Activated B cell treated with CpG ODN at 0.5 μM for 24 hours (primary cell): ENCODE measurements around the gene BEND5. TPM values are rescaled to one million over a fixed set of nuclear protein-coding genes. Genes with fewer than 3 reads are reported as not detected.

Experiments
- ATAC-seq: fragments of 200-7000 bp; cut with Tn5 transposase; one replicate; pipeline ENCODE4 v1.10.0; 2021; ENCODE audit warnings: low read depth, mild to moderate bottlenecking, moderate library complexity
- CTCF ChIA-PET: fragments of 350-600 bp; sonication (Branson Sonifier 250); formaldehyde crosslinking; loops from one replicate; lab custom pipeline; 2021; ENCODE audit warnings: antibody characterized with exemption; lab: Charles Lee
- POLR2A ChIA-PET: fragments of 350-600 bp; sonication (Branson Sonifier 250); formaldehyde crosslinking; loops from one replicate; lab custom pipeline; 2021; ENCODE audit warnings: antibody characterized with exemption; lab: Charles Lee
- DNase-seq: peaks from one replicate; pipeline ENCODE4 v3.0.0; 2022
- H3K27ac Mint-ChIP-seq: one replicate; pipeline ENCODE4 v1.8.0; 2020; ENCODE audit warnings: mixed read lengths
- H3K27me3 Mint-ChIP-seq: one replicate; pipeline ENCODE4 v1.8.0; 2021; ENCODE audit warnings: mixed read lengths
- H3K36me3 Mint-ChIP-seq: one replicate; pipeline ENCODE4 v1.8.0; 2021; ENCODE audit warnings: low read depth, mixed read lengths
- H3K4me1 Mint-ChIP-seq: one replicate; pipeline ENCODE4 v1.8.0; 2021; ENCODE audit warnings: mixed read lengths
- H3K4me3 Mint-ChIP-seq: one replicate; pipeline ENCODE4 v1.8.0; 2020; ENCODE audit warnings: mild to moderate bottlenecking, mixed read lengths
- H3K9me3 Mint-ChIP-seq: one replicate; pipeline ENCODE4 v1.8.0; 2020; ENCODE audit warnings: mixed read lengths
- CTCF ChIP-seq: fragments of 200-600 bp; IDR thresholded peaks from one replicate; pipeline ENCODE4 v1.8.0; 2022; ENCODE audit warnings: antibody characterized with exemption, mild to moderate bottlenecking
- intact Hi-C: fragments of 100-400 bp; cut with micrococcal nuclease; formaldehyde crosslinking; loops from one replicate; pipeline ENCODE4 v1.15.1; 2024
- total RNA-seq: library from RNA; stranded (reverse); gene quantifications from 2 replicates; pipeline ENCODE4 v1.2.3, GENCODE V29; 2022

BEND5 gene
- total RNA-seq, 1 donor from 2014 or later, result 14.5 TPM

- Mint-ChIP-seq H3K9me3 (no peaks in the 10 kb centered on the region), H3K27ac (no peak overlapping the region), H3K4me1 (no peaks in the 10 kb centered on the region), H3K4me3 (no peak overlapping the region), H3K27me3 (peaks cover 7% of the 10 kb centered on the region), H3K36me3 (no peaks in the 10 kb centered on the region)
- TF ChIP-seq CTCF, result no peak
- ATAC-seq (no peak), DNase-seq (no peak)
- intact Hi-C loops, result loop anchor here (5.0 kb wide), 3 partner anchors 122 to 588 kb away; no protein-coding TSS in a partner anchor
- ChIA-PET POLR2A (interaction anchor here (0.6 kb wide), 1 partner anchor 256 kb away, joined by 5 read pairs; no protein-coding TSS in a partner anchor), CTCF (interaction anchor here (1.6 to 1.7 kb wide), 3 partner anchors 18 to 123 kb away, joined by 3 to 8 read pairs (median 6); no protein-coding TSS in a partner anchor)
These were observed 81.5 kb downstream of the BEND5 start for GRCh38 chr1:48695161-48695560.

GRCh38 chr1:48693674-48694320 lies 82.9 kb downstream of the BEND5 start:
- Mint-ChIP-seq H3K4me1 (no peaks in the 10 kb centered on the region), H3K9me3 (no peaks in the 10 kb centered on the region), H3K27ac (no peak overlapping the region), H3K36me3 (no peaks in the 10 kb centered on the region), H3K27me3 (peaks cover 7% of the 10 kb centered on the region), H3K4me3 (no peak overlapping the region)
- ATAC-seq (no peak), DNase-seq (no peak)
- intact Hi-C loops, result no loop called here
- ChIA-PET CTCF (interaction anchor here (1.7 kb wide), 1 partner anchor 16 kb away, joined by 8 read pairs; no protein-coding TSS in a partner anchor), POLR2A (no interaction called here)
- TF ChIP-seq CTCF, result no peak

- no peaks in the 10 kb centered on the region for H3K9me3 Mint-ChIP-seq
- ChIA-PET CTCF (interaction anchor here (0.8 to 1.0 kb wide), 2 partner anchors 16 to 17 kb away, joined by 3 read pairs; no protein-coding TSS in a partner anchor), POLR2A (no interaction called here)
- DNase-seq, result no peak
- no peak for ATAC-seq
- intact Hi-C loops, result no loop called here
- no peaks in the 10 kb centered on the region for H3K36me3 Mint-ChIP-seq
- H3K4me1 Mint-ChIP-seq, result no peaks in the 10 kb centered on the region
- peaks cover 7% of the 10 kb centered on the region for H3K27me3 Mint-ChIP-seq
- no peak overlapping the region for H3K27ac Mint-ChIP-seq
- TF ChIP-seq CTCF, result no peak
- H3K4me3 Mint-ChIP-seq, result no peak overlapping the region
These were observed 83.5 kb downstream of the BEND5 start for GRCh38 chr1:48693180-48693579.

GRCh38 chr1:48692235-48692634 lies 84.5 kb downstream of the BEND5 start:
- CTCF ChIA-PET, result interaction anchor here (0.6 to 1.0 kb wide), 3 partner anchors 15 to 18 kb away, joined by 3 read pairs; no protein-coding TSS in a partner anchor
- no peak overlapping the region for H3K27ac Mint-ChIP-seq
- TF ChIP-seq CTCF, result no peak

GRCh38 chr1:48691429-48692001 lies 85.2 kb downstream of the BEND5 start:
- intact Hi-C loops, result no loop called here
- H3K4me3 Mint-ChIP-seq, result no peak overlapping the region
- ChIA-PET CTCF (no interaction called here), POLR2A (no interaction called here)
- no peaks in the 10 kb centered on the region for H3K4me1 Mint-ChIP-seq
- no peak for ATAC-seq
- H3K9me3 Mint-ChIP-seq, result no peaks in the 10 kb centered on the region
- TF ChIP-seq CTCF, result no peak
- H3K27ac Mint-ChIP-seq, result no peak overlapping the region
- no peaks in the 10 kb centered on the region for H3K36me3 Mint-ChIP-seq
- H3K27me3 Mint-ChIP-seq, result peaks cover 7% of the 10 kb centered on the region
- DNase-seq, result no peak

More at GRCh38 chr1:48692235-48692634, 84.5 kb downstream of the BEND5 start:
- Mint-ChIP-seq H3K4me1 (no peaks in the 10 kb centered on the region), H3K4me3 (no peak overlapping the region), H3K27me3 (peaks cover 7% of the 10 kb centered on the region), H3K36me3 (no peaks in the 10 kb centered on the region), H3K9me3 (no peaks in the 10 kb centered on the region)
- ATAC-seq (no peak), DNase-seq (no peak)
- POLR2A ChIA-PET, result no interaction called here
- intact Hi-C loops, result no loop called here
